Activated B cell treated with CpG ODN at 0.5 μM for 24 hours (primary cell): ENCODE measurements around the gene YTHDC2. TPM values are rescaled to one million over a fixed set of nuclear protein-coding genes. Genes with fewer than 3 reads are reported as not detected.

ENCODE experiments used
- ATAC-seq: fragments of 200-7000 bp; cut with Tn5 transposase; one replicate; pipeline ENCODE4 v1.10.0; 2021; ENCODE audit warnings: low read depth, mild to moderate bottlenecking, moderate library complexity
- CTCF ChIA-PET: fragments of 350-600 bp; sonication (Branson Sonifier 250); formaldehyde crosslinking; loops from one replicate; lab custom pipeline; 2021; ENCODE audit warnings: antibody characterized with exemption; lab: Charles Lee
- POLR2A ChIA-PET: fragments of 350-600 bp; sonication (Branson Sonifier 250); formaldehyde crosslinking; loops from one replicate; lab custom pipeline; 2021; ENCODE audit warnings: antibody characterized with exemption; lab: Charles Lee
- DNase-seq: peaks from one replicate; pipeline ENCODE4 v3.0.0; 2022
- H3K27ac Mint-ChIP-seq: one replicate; pipeline ENCODE4 v1.8.0; 2020; ENCODE audit warnings: mixed read lengths
- H3K27me3 Mint-ChIP-seq: one replicate; pipeline ENCODE4 v1.8.0; 2021; ENCODE audit warnings: mixed read lengths
- H3K36me3 Mint-ChIP-seq: one replicate; pipeline ENCODE4 v1.8.0; 2021; ENCODE audit warnings: low read depth, mixed read lengths
- H3K4me1 Mint-ChIP-seq: one replicate; pipeline ENCODE4 v1.8.0; 2021; ENCODE audit warnings: mixed read lengths
- H3K4me3 Mint-ChIP-seq: one replicate; pipeline ENCODE4 v1.8.0; 2020; ENCODE audit warnings: mild to moderate bottlenecking, mixed read lengths
- H3K9me3 Mint-ChIP-seq: one replicate; pipeline ENCODE4 v1.8.0; 2020; ENCODE audit warnings: mixed read lengths
- intact Hi-C: fragments of 100-400 bp; cut with micrococcal nuclease; formaldehyde crosslinking; loops from one replicate; pipeline ENCODE4 v1.15.1; 2024
- total RNA-seq: library from RNA; stranded (reverse); gene quantifications from 2 replicates; pipeline ENCODE4 v1.2.3, GENCODE V29; 2022
- TF ChIP-seq, protein P1 (sequence below): fragments of 200-600 bp; IDR thresholded peaks from one replicate; pipeline ENCODE4 v1.8.0; 2022; ENCODE audit warnings: antibody characterized with exemption, mild to moderate bottlenecking

The YTHDC2 gene
- total RNA-seq, 1 donor from 2014 or later = 41.7 TPM

DNA sequence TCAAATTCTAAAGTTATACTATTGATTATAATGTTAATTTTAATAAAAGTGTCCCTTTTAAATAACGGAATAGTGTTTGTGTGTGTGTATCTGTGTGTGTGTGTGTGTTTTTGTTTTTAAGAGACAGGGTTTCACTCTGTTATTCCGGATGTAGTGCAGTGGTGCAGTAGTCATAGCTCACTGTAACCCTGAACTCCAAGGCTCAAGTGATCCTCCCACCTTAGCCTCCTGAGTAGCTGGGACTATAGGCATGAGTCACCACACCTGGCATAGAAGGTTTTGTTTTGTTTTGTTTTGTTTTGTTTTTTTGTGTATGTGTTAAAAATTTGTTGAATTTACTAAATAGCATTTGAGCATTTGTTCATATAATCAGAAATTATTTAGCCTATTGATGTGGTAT, 64.6 kb downstream of the YTHDC2 start:
- H3K27me3 Mint-ChIP-seq = no peaks in the 10 kb centered on the region
- H3K9me3 Mint-ChIP-seq = peaks cover 3% of the 10 kb centered on the region
- POLR2A ChIA-PET = no interaction called here
- no peaks in the 10 kb centered on the region for H3K4me1 Mint-ChIP-seq
- intact Hi-C loops = no loop called here
- TF ChIP-seq, protein P1, sequence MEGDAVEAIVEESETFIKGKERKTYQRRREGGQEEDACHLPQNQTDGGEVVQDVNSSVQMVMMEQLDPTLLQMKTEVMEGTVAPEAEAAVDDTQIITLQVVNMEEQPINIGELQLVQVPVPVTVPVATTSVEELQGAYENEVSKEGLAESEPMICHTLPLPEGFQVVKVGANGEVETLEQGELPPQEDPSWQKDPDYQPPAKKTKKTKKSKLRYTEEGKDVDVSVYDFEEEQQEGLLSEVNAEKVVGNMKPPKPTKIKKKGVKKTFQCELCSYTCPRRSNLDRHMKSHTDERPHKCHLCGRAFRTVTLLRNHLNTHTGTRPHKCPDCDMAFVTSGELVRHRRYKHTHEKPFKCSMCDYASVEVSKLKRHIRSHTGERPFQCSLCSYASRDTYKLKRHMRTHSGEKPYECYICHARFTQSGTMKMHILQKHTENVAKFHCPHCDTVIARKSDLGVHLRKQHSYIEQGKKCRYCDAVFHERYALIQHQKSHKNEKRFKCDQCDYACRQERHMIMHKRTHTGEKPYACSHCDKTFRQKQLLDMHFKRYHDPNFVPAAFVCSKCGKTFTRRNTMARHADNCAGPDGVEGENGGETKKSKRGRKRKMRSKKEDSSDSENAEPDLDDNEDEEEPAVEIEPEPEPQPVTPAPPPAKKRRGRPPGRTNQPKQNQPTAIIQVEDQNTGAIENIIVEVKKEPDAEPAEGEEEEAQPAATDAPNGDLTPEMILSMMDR = no peak
- ATAC-seq = no peak
- DNase-seq = no peak
- CTCF ChIA-PET = no interaction called here
- no peak overlapping the region for H3K27ac Mint-ChIP-seq
- no peak overlapping the region for H3K4me3 Mint-ChIP-seq
- H3K36me3 Mint-ChIP-seq = peaks cover 57% of the 10 kb centered on the region

DNA sequence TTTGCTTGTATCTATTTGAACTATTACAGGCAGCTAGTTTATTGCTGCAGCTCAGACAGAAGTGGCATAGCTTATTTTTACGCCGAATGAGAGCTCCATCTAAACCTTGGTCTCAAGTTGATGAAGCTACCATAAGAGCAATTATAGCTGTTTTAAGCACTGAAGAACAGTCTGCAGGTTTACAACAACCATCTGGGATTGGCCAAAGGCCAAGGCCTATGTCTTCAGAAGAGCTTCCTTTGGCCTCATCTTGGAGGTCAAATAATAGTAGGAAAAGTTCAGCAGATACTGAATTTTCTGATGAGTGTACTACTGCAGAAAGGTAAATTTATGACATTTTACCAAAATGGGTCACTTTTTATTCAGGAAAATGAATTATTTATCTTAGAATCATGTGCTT, 67.9 kb downstream of the YTHDC2 start:
- peaks cover 46% of the 10 kb centered on the region for H3K36me3 Mint-ChIP-seq
- ChIA-PET POLR2A (no interaction called here), CTCF (no interaction called here)
- no peaks in the 10 kb centered on the region for H3K27me3 Mint-ChIP-seq
- no peaks in the 10 kb centered on the region for H3K9me3 Mint-ChIP-seq
- H3K4me1 Mint-ChIP-seq = no peaks in the 10 kb centered on the region
- H3K27ac Mint-ChIP-seq = no peak overlapping the region
- TF ChIP-seq, protein P1 = no peak
- intact Hi-C loops = no loop called here
- ATAC-seq (no peak), DNase-seq (no peak)
- no peak overlapping the region for H3K4me3 Mint-ChIP-seq

- ChIA-PET CTCF (interaction anchor here (1.4 kb wide), 1 partner anchor 13 kb away, joined by 3 read pairs; no protein-coding TSS in a partner anchor), POLR2A (no interaction called here)
- H3K27ac Mint-ChIP-seq = no peak overlapping the region
- no peak overlapping the region for H3K4me3 Mint-ChIP-seq
- no peak for DNase-seq
- no peaks in the 10 kb centered on the region for H3K27me3 Mint-ChIP-seq
- no peaks in the 10 kb centered on the region for H3K9me3 Mint-ChIP-seq
- intact Hi-C loops = no loop called here
- no peaks in the 10 kb centered on the region for H3K4me1 Mint-ChIP-seq
- ATAC-seq = no peak
- H3K36me3 Mint-ChIP-seq = peaks cover 19% of the 10 kb centered on the region
- TF ChIP-seq, protein P1 = no peak
These were observed 84.7 kb downstream of the YTHDC2 start for GRCh38 chr5:113598150-113598549.

- Mint-ChIP-seq H3K4me1 (no peaks in the 10 kb centered on the region), H3K36me3 (peaks cover 11% of the 10 kb centered on the region)
- CTCF ChIA-PET = interaction anchor here (1.4 kb wide), 1 partner anchor 12 kb away, joined by 3 read pairs; no protein-coding TSS in a partner anchor
These were observed 85.4 kb downstream of the YTHDC2 start for GRCh38 chr5:113598926-113599325.

DNA sequence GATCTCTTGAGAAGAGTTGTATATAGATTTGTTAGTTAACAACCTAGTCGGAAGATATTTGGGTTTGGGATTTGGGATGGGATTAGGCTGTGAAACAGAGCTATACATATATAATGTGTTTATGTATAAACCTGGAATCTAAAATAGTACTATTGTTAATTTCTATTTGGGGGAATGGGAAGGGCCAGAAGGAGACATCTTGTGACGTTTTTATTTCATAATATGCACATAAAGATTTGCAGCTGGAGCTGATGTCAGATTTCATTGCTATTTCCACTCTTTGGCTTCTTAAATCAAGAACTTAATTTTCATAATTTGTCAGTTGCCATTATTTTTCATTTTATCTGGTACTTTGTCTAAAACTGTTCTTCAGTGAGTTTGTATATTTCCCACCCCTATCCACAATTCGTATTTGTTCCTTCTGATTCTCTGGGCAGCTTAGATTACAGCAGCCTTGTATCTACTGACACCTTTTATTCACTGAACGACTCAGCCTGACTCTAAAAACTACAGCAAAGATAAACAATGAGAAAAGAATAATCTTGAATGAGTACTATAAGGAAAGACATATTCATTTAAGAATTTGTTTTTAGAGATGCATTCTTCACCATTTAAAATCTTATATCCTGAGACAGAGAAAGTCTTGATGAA, 86.9 kb downstream of the YTHDC2 start:
- ATAC-seq (no peak), DNase-seq (no peak)
- intact Hi-C loops = no loop called here
- CTCF ChIA-PET = no interaction called here
- Mint-ChIP-seq H3K4me1 (no peaks in the 10 kb centered on the region), H3K27me3 (peaks cover 5% of the 10 kb centered on the region), H3K4me3 (no peak overlapping the region), H3K9me3 (no peaks in the 10 kb centered on the region), H3K36me3 (peaks cover 2% of the 10 kb centered on the region), H3K27ac (no peak overlapping the region)
- POLR2A ChIA-PET = no interaction called here
- TF ChIP-seq, protein P1 = no peak

More at GRCh38 chr5:113598926-113599325, 85.4 kb downstream of the YTHDC2 start:
- intact Hi-C loops = no loop called here
- POLR2A ChIA-PET = no interaction called here
- peaks cover 2% of the 10 kb centered on the region for H3K27me3 Mint-ChIP-seq
- no peak for ATAC-seq
- no peak for DNase-seq
- H3K27ac Mint-ChIP-seq = no peak overlapping the region
- TF ChIP-seq, protein P1 = no peak
- no peak overlapping the region for H3K4me3 Mint-ChIP-seq
- H3K9me3 Mint-ChIP-seq = no peaks in the 10 kb centered on the region
